HEK293 (cell line): ENCODE results near the gene TRAPPC8.

Experiments used
- CTCF ChIA-PET: fragments of 350-600 bp; formaldehyde crosslinking; extraction: SDS; loops from one replicate; lab custom pipeline; 2021; ENCODE audit warnings: antibody characterized with exemption; lab: Yijun Ruan, JAX
- POLR2A ChIA-PET: fragments of 300-600 bp; formaldehyde crosslinking; extraction: SDS; loops from one replicate; lab custom pipeline; 2020; ENCODE audit warnings: antibody characterized with exemption, inconsistent platforms; lab: Yijun Ruan, JAX
- H3K27ac ChIP-seq: fragments of 200-500 bp; sonication (Bioruptor generic); 2 replicates; pipeline ENCODE4 v1.5.1; 2014; ENCODE audit warnings: low read depth, low read length, control low read depth, inconsistent platforms; ENCODE audit errors: extremely low read depth
- H3K36me3 ChIP-seq, 2 experiments: fragments of 200-500 bp in 1 of 2; sonication (Bioruptor generic) in 1 of 2; 1 replicate in 1 of 2; 2 replicates in 1 of 2; pipeline ENCODE4 v1.5.1; 2014 to 2017; ENCODE audit warnings: inconsistent platforms in 2 of 2, low read length in 2 of 2; ENCODE audit not compliant: control insufficient read depth in 2 of 2, insufficient read depth in 1 of 2
- H3K4me1 ChIP-seq: fragments of 200-500 bp; sonication (Bioruptor generic); 2 replicates; pipeline ENCODE4 v1.5.1; 2014; ENCODE audit warnings: mild to moderate bottlenecking, low read length, inconsistent platforms; ENCODE audit not compliant: control insufficient read depth, insufficient read depth
- H3K4me3 ChIP-seq: 2 replicates; pipeline ENCODE4 v1.5.1; 2011; ENCODE audit warnings: low read depth, mild to moderate bottlenecking, control low read depth, low read length, moderate library complexity
- H3K9me3 ChIP-seq: fragments of 200-500 bp; sonication (Bioruptor generic); 2 replicates; pipeline ENCODE4 v1.5.1; 2014; ENCODE audit warnings: low read depth, low read length, inconsistent platforms; ENCODE audit not compliant: control insufficient read depth, insufficient read depth
- AEBP2 ChIP-seq: fragments of 450-650 bp; formaldehyde crosslinking; IDR thresholded peaks from 2 replicates; pipeline ENCODE4 v1.5.1; 2016; ENCODE audit warnings: missing biosample characterization, missing genetic modification characterization, borderline replicate concordance
- BCL11B ChIP-seq: fragments of 450-650 bp; formaldehyde crosslinking; IDR thresholded peaks from 2 replicates; pipeline ENCODE4 v1.5.1; 2016; ENCODE audit warnings: low read depth, missing biosample characterization, missing genetic modification characterization
- CTCF ChIP-seq: fragments of 450-650 bp; formaldehyde crosslinking; IDR thresholded peaks from 2 replicates; pipeline ENCODE4 v1.5.1; 2016; ENCODE audit warnings: missing biosample characterization, missing genetic modification characterization
- FEZF1 ChIP-seq: fragments of 450-650 bp; formaldehyde crosslinking; IDR thresholded peaks from 2 replicates; pipeline ENCODE4 v1.5.1; 2016; ENCODE audit warnings: missing biosample characterization, missing genetic modification characterization
- KLF8 ChIP-seq: fragments of 450-650 bp; formaldehyde crosslinking; IDR thresholded peaks from 2 replicates; pipeline ENCODE4 v1.5.1; 2016; ENCODE audit warnings: missing biosample characterization, missing genetic modification characterization
- MYNN ChIP-seq: fragments of 450-650 bp; formaldehyde crosslinking; IDR thresholded peaks from 2 replicates; pipeline ENCODE4 v1.5.1; 2016; ENCODE audit warnings: missing biosample characterization, missing genetic modification characterization, borderline replicate concordance
- OSR2 ChIP-seq: fragments of 450-650 bp; formaldehyde crosslinking; IDR thresholded peaks from 2 replicates; pipeline ENCODE4 v1.5.1; 2016; ENCODE audit warnings: missing biosample characterization, missing genetic modification characterization
- PBX3 ChIP-seq: sonication (generic); formaldehyde crosslinking; IDR thresholded peaks from 2 replicates; pipeline ENCODE4 v1.8.1; 2022; ENCODE audit warnings: mild to moderate bottlenecking, moderate library complexity, missing genetic modification reagents
- SP2 ChIP-seq: fragments of 450-650 bp; formaldehyde crosslinking; IDR thresholded peaks from 2 replicates; pipeline ENCODE4 v1.5.1; 2016; ENCODE audit warnings: missing biosample characterization, missing genetic modification characterization
- SP7 ChIP-seq: fragments of 450-650 bp; formaldehyde crosslinking; IDR thresholded peaks from 2 replicates; pipeline ENCODE4 v1.5.1; 2016; ENCODE audit warnings: missing biosample characterization, missing genetic modification characterization
- ZBTB20 ChIP-seq: fragments of 450-650 bp; formaldehyde crosslinking; IDR thresholded peaks from 2 replicates; pipeline ENCODE4 v1.5.1; 2016; ENCODE audit warnings: missing biosample characterization, missing genetic modification characterization
- ZBTB48 ChIP-seq: fragments of 450-650 bp; formaldehyde crosslinking; IDR thresholded peaks from 2 replicates; pipeline ENCODE4 v1.5.1; 2016; ENCODE audit warnings: missing biosample characterization, missing genetic modification characterization
- ZBTB7A ChIP-seq: fragments of 450-650 bp; formaldehyde crosslinking; IDR thresholded peaks from 2 replicates; pipeline ENCODE4 v1.5.1; 2016; ENCODE audit warnings: low read depth, missing biosample characterization, missing genetic modification characterization
- ZNF157 ChIP-seq: fragments of 450-650 bp; formaldehyde crosslinking; IDR thresholded peaks from 2 replicates; pipeline ENCODE4 v1.5.1; 2016; ENCODE audit warnings: missing biosample characterization, missing genetic modification characterization
- ZNF214 ChIP-seq: fragments of 450-650 bp; formaldehyde crosslinking; IDR thresholded peaks from 2 replicates; pipeline ENCODE4 v1.5.1; 2017; ENCODE audit warnings: missing biosample characterization, mild to moderate bottlenecking, missing genetic modification characterization, borderline replicate concordance
- ZNF341 ChIP-seq: fragments of 450-650 bp; formaldehyde crosslinking; IDR thresholded peaks from 2 replicates; pipeline ENCODE4; 2016; ENCODE audit warnings: low read depth, missing biosample characterization, missing genetic modification characterization
- ZNF449 ChIP-seq: fragments of 450-650 bp; formaldehyde crosslinking; IDR thresholded peaks from 2 replicates; pipeline ENCODE4 v1.5.1; 2017; ENCODE audit warnings: missing biosample characterization, mild to moderate bottlenecking, missing genetic modification characterization, moderate library complexity
- ZNF513 ChIP-seq: fragments of 450-650 bp; IDR thresholded peaks from 2 replicates; pipeline ENCODE4 v1.5.1; 2018; ENCODE audit warnings: missing biosample characterization, missing genetic modification characterization
- ZNF521 ChIP-seq: fragments of 450-650 bp; formaldehyde crosslinking; IDR thresholded peaks from 2 replicates; pipeline ENCODE4 v1.5.1; 2017; ENCODE audit warnings: missing biosample characterization, mild to moderate bottlenecking, missing genetic modification characterization
- ZNF610 ChIP-seq: fragments of 450-650 bp; formaldehyde crosslinking; IDR thresholded peaks from 2 replicates; pipeline ENCODE4 v1.5.1; 2016; ENCODE audit warnings: missing biosample characterization, missing genetic modification characterization, borderline replicate concordance
- ZNF624 ChIP-seq: fragments of 450-650 bp; formaldehyde crosslinking; IDR thresholded peaks from 2 replicates; pipeline ENCODE4 v1.5.1; 2017; ENCODE audit warnings: missing biosample characterization, missing genetic modification characterization
- ZNF670 ChIP-seq: fragments of 450-650 bp; formaldehyde crosslinking; IDR thresholded peaks from 2 replicates; pipeline ENCODE4 v1.5.1; 2016; ENCODE audit warnings: missing biosample characterization, missing genetic modification characterization, low read depth
- ZNF837 ChIP-seq: fragments of 450-650 bp; formaldehyde crosslinking; IDR thresholded peaks from 2 replicates; pipeline ENCODE4 v1.5.1; 2016; ENCODE audit warnings: missing biosample characterization, missing genetic modification characterization
- ZSCAN23 ChIP-seq: fragments of 450-650 bp; formaldehyde crosslinking; IDR thresholded peaks from 2 replicates; pipeline ENCODE4 v1.5.1; 2016; ENCODE audit warnings: missing biosample characterization, missing genetic modification characterization

Gene TRAPPC8

GRCh38 chr18:31880186-31880898 lies 62.6 kb downstream of the TRAPPC8 start:
- H3K4me3 ChIP-seq, result no peak overlapping the region
- H3K36me3 ChIP-seq, result peaks cover 9 to 62% of the 10 kb centered on the region in 2 experiments
- no peaks in the 10 kb centered on the region for H3K4me1 ChIP-seq
- H3K9me3 ChIP-seq, result no peaks in the 10 kb centered on the region
- H3K27ac ChIP-seq, result no peak overlapping the region
- CTCF ChIA-PET, result interaction anchor here (0.6 kb wide), 1 partner anchor 15 kb away, joined by 3 read pairs; no protein-coding TSS in a partner anchor
- TF ChIP-seq ZNF521 (no peak), ZNF449 (tag by site-specific recombination) (no peak), BCL11B (tag by site-specific recombination) (no peak), KLF8 (tag by site-specific recombination) (no peak), ZNF837 (tag by site-specific recombination) (no peak), ZNF341 (tag by site-specific recombination) (no peak), PBX3 (no peak), ZBTB48 (tag by site-specific recombination) (no peak), ZNF214 (tag by site-specific recombination) (no peak), SP7 (tag by site-specific recombination) (no peak), OSR2 (tag by site-specific recombination) (no peak), ZNF670 (tag by site-specific recombination) (no peak)
- POLR2A ChIA-PET, result no interaction called here

- ChIA-PET CTCF (no interaction called here), POLR2A (no interaction called here)
- H3K4me1 ChIP-seq, result no peaks in the 10 kb centered on the region
- peaks cover 8 to 65% of the 10 kb centered on the region in 2 experiments for H3K36me3 ChIP-seq
- H3K9me3 ChIP-seq, result no peaks in the 10 kb centered on the region
- H3K4me3 ChIP-seq, result no peak overlapping the region
- H3K27ac ChIP-seq, result no peak overlapping the region
- TF ChIP-seq ZNF513, result no peak
- no peak for TF ChIP-seq MYNN
- no peak for TF ChIP-seq SP2 (tag by site-specific recombination)
- no peak for TF ChIP-seq AEBP2 (tag by site-specific recombination)
- TF ChIP-seq ZNF670 (tag by site-specific recombination), result no peak
- no peak for TF ChIP-seq FEZF1 (tag by site-specific recombination)
- no peak for TF ChIP-seq ZNF157 (tag by site-specific recombination)
- no peak for TF ChIP-seq ZSCAN23 (tag by site-specific recombination)
- no peak for TF ChIP-seq ZBTB20 (tag by site-specific recombination)
- no peak for TF ChIP-seq ZBTB7A (tag by site-specific recombination)
- no peak for TF ChIP-seq ZNF624 (tag by site-specific recombination)
- no peak for TF ChIP-seq ZNF610 (tag by site-specific recombination)
- no peak for TF ChIP-seq OSR2 (tag by site-specific recombination)
- no peak for TF ChIP-seq CTCF (tag by site-specific recombination)
These were observed 64.6 kb downstream of the TRAPPC8 start for GRCh38 chr18:31878358-31878757.
